Endometrium (tissue), 2 donors: Measurements from ENCODE around the gene ROBO2.

Experiments
- FAIRE-seq: peaks from 2 replicates; lab custom pipeline; 2012; peaks lifted over from hg19 to GRCh38; lab: Jason Lieb, UNC
- donor health status: control.
- donor health status: control.

ROBO2 gene

GRCh38 chr3:77414881-77415280 is 375.0 kb downstream of the ROBO2 start:
- FAIRE-seq = no peak

- FAIRE-seq = no peak
Observed at GRCh38 chr3:77420336-77420735, 380.4 kb downstream of the ROBO2 start.

- FAIRE-seq = no peak
Observed at GRCh38 chr3:77421916-77422315, 382.0 kb downstream of the ROBO2 start.

- FAIRE-seq = no peak
Observed at GRCh38 chr3:77426531-77426930, 386.6 kb downstream of the ROBO2 start.

- no peak for FAIRE-seq
Observed at GRCh38 chr3:77427528-77427927, 387.6 kb downstream of the ROBO2 start.

GRCh38 chr3:77436908-77437307 is 397.0 kb downstream of the ROBO2 start:
- no peak for FAIRE-seq

- FAIRE-seq = no peak
Observed at GRCh38 chr3:77446084-77446483, 406.2 kb downstream of the ROBO2 start.

GRCh38 chr3:77446761-77447160 is 406.9 kb downstream of the ROBO2 start:
- no peak for FAIRE-seq

- FAIRE-seq = peak; percentile 90
Observed at GRCh38 chr3:77449459-77450350, 409.8 kb downstream of the ROBO2 start.

- FAIRE-seq = no peak
Observed at GRCh38 chr3:77456431-77456830, 416.5 kb downstream of the ROBO2 start.

- no peak for FAIRE-seq
Observed at GRCh38 chr3:77456906-77457305, 417.0 kb downstream of the ROBO2 start.

- FAIRE-seq = no peak
Observed at GRCh38 chr3:77459926-77460325, 420.0 kb downstream of the ROBO2 start.

- FAIRE-seq = no peak
Observed at GRCh38 chr3:77460326-77460725, 420.4 kb downstream of the ROBO2 start.

GRCh38 chr3:77462951-77463350 is 423.1 kb downstream of the ROBO2 start:
- FAIRE-seq = no peak

GRCh38 chr3:77464111-77464688 is 424.3 kb downstream of the ROBO2 start:
- no peak for FAIRE-seq

- no peak for FAIRE-seq
Observed at GRCh38 chr3:77466562-77467115, 426.7 kb downstream of the ROBO2 start.

- FAIRE-seq = no peak
Observed at GRCh38 chr3:77467702-77468625, 428.1 kb downstream of the ROBO2 start.

- FAIRE-seq = peak; percentile 51
Observed at GRCh38 chr3:77468626-77469020, 428.7 kb downstream of the ROBO2 start.

- no peak for FAIRE-seq
Observed at GRCh38 chr3:77475507-77475906, 435.6 kb downstream of the ROBO2 start.

- no peak for FAIRE-seq
Observed at GRCh38 chr3:77479021-77479420, 439.1 kb downstream of the ROBO2 start.

- FAIRE-seq = no peak
Observed at GRCh38 chr3:77489216-77489615, 449.3 kb downstream of the ROBO2 start.

GRCh38 chr3:77491961-77492360 is 452.1 kb downstream of the ROBO2 start:
- no peak for FAIRE-seq
